K562 (cell line): ENCODE data around the gene GJA10. TPM values are rescaled to one million over a fixed set of nuclear protein-coding genes. Genes with fewer than 3 reads are reported as not detected.
"Not testable (repeated sequence)": the region's sequence is repeated elsewhere in the genome, so short reads cannot be mapped to it uniquely, and the experiment has no call there.

Experiments used
- ATAC-seq: fragments of 200-7000 bp; cut with Tn5 transposase; 3 replicates; pipeline ENCODE4 v1.9.1; 2020; ENCODE audit warnings: moderate library complexity
- BruUV-seq: library from RNA; stranded (reverse); fragments of 400-500 nt; replicated peaks from 2 replicates; lab custom pipeline; 2021; lab: Mats Ljungman, UMichigan
- CTCF ChIA-PET: fragments of 300-600 bp; formaldehyde crosslinking; extraction: SDS; loops from one replicate; lab custom pipeline; 2021; ENCODE audit warnings: low intra/inter-chr PET ratio; lab: Yijun Ruan, JAX
- POLR2A ChIA-PET: fragments of 300-600, 350-650 bp; sonication (Branson Sonifier 250); formaldehyde crosslinking; extraction: SDS; loops from one replicate; lab custom pipeline; 2021; ENCODE audit warnings: antibody characterized with exemption, inconsistent platforms; lab: Yijun Ruan, JAX
- DNase-seq, 4 experiments: peaks; one replicate each; pipeline versions ENCODE4 v3.0.0 to v3.0.0-alpha.2; 2011 to 2018; ENCODE audit warnings: low spot score in 3 of 4, mixed read lengths in 3 of 4; ENCODE audit errors: extremely low read depth in 1 of 4
- FAIRE-seq: peaks from 2 replicates; lab custom pipeline; 2011; peaks lifted over from hg19 to GRCh38; lab: Jason Lieb, UNC
- H2AFZ ChIP-seq: 2 replicates; pipeline ENCODE4 v1.6.0; 2011; ENCODE audit warnings: low read depth, low read length, control low read depth, inconsistent platforms
- H3K27ac ChIP-seq: fragments of 200-600 bp; 3 replicates; pipeline ENCODE4 v1.8.0; 2011; ENCODE audit warnings: low read depth, mild to moderate bottlenecking, control low read depth, inconsistent platforms, low read length, moderate library complexity, mixed read lengths; ENCODE audit errors: extremely low read depth
- H3K27me3 ChIP-seq, 2 experiments: fragments of 300-600 bp in 1 of 2; 2 replicates in 1 of 2; 3 replicates in 1 of 2; pipeline versions ENCODE4 v1.6.0 to v1.8.0; 2011; ENCODE audit warnings: inconsistent platforms in 2 of 2, low read length in 2 of 2, mild to moderate bottlenecking in 1 of 2, mixed read lengths in 1 of 2, moderate library complexity in 1 of 2; ENCODE audit not compliant: control insufficient read depth in 2 of 2, insufficient read depth in 2 of 2
- H3K36me3 ChIP-seq: fragments of 300-600 bp; 3 replicates; pipeline ENCODE4 v1.8.0; 2011; ENCODE audit warnings: mild to moderate bottlenecking, low read length, inconsistent platforms; ENCODE audit not compliant: control insufficient read depth, insufficient read depth
- H3K4me1 ChIP-seq, 2 experiments: fragments of 200-600 bp in 1 of 2; replicated peaks in 1 of 2; 2 replicates in 1 of 2; 3 replicates in 1 of 2; pipeline versions ENCODE4 v1.5.1 to v1.8.0; 2011; ENCODE audit warnings: inconsistent platforms in 2 of 2, low read length in 2 of 2, mild to moderate bottlenecking in 1 of 2, mixed read lengths in 1 of 2, moderate library complexity in 1 of 2; ENCODE audit not compliant: control insufficient read depth in 2 of 2, insufficient read depth in 2 of 2
- H3K4me2 ChIP-seq: 2 replicates; pipeline ENCODE4 v1.6.1; 2011; ENCODE audit warnings: low read length, control low read depth, inconsistent platforms, mixed read lengths; ENCODE audit not compliant: insufficient read depth
- H3K4me3 ChIP-seq: fragments of 200-600 bp; sonication (generic), shearing (Covaris generic); 2 replicates; pipeline ENCODE4 v1.5.1; 2016; ENCODE audit warnings: control low read depth, inconsistent platforms
- H3K79me2 ChIP-seq: fragments of 200-600 bp; 3 replicates; pipeline ENCODE4 v1.8.0; 2011; ENCODE audit warnings: low read length, inconsistent platforms; ENCODE audit not compliant: control insufficient read depth, insufficient read depth
- H3K9ac ChIP-seq, 2 experiments: 2 replicates each; pipeline versions ENCODE4 v1.6.0 to v1.6.1; 2011; ENCODE audit warnings: low read depth in 2 of 2, low read length in 2 of 2, control low read depth in 1 of 2, inconsistent platforms in 1 of 2, mild to moderate bottlenecking in 1 of 2, mixed read lengths in 1 of 2; ENCODE audit not compliant: insufficient read depth in 1 of 2
- H3K9me1 ChIP-seq: one replicate; pipeline ENCODE4 v1.6.0; 2011; ENCODE audit warnings: inconsistent platforms, mild to moderate bottlenecking, low read length, moderate library complexity; ENCODE audit not compliant: control insufficient read depth, insufficient read depth
- H3K9me3 ChIP-seq: replicated peaks from 2 replicates; pipeline ENCODE4 v1.5.1; 2011; ENCODE audit warnings: low read depth, low read length, inconsistent platforms; ENCODE audit not compliant: control insufficient read depth, insufficient read depth
- H4K20me1 ChIP-seq: replicated peaks from 2 replicates; pipeline ENCODE4 v1.6.1; 2011; ENCODE audit warnings: low read length, inconsistent platforms, mixed read lengths; ENCODE audit not compliant: control insufficient read depth, insufficient read depth
- CCAR2 ChIP-seq: fragments of 200-400 bp; formaldehyde crosslinking; IDR thresholded peaks from 2 replicates; pipeline ENCODE4 v1.6.1; 2017; ENCODE audit warnings: mild to moderate bottlenecking, low read depth, low read length
- CXXC5 ChIP-seq: fragments of 250-450 bp; sonication (Bioruptor Pico); IDR thresholded peaks from 2 replicates; pipeline ENCODE4 v1.8.0; 2022; ENCODE audit warnings: inconsistent platforms, mild to moderate bottlenecking, moderate library complexity
- DPF2 ChIP-seq: fragments of 450-650 bp; IDR thresholded peaks from 2 replicates; pipeline ENCODE4 v1.6.1; 2016
- SUPT5H ChIP-seq: fragments of 450-650 bp; IDR thresholded peaks from 2 replicates; pipeline ENCODE4 v1.6.1; 2016
- ZNF699 ChIP-seq: fragments of 250-450 bp; sonication (Bioruptor Pico); IDR thresholded peaks from 2 replicates; pipeline ENCODE4 v1.8.0; 2021; ENCODE audit warnings: mild to moderate bottlenecking, moderate library complexity; ENCODE audit not compliant: insufficient replicate concordance
- ZSCAN29 ChIP-seq: fragments of 450-650 bp; IDR thresholded peaks from 2 replicates; pipeline ENCODE4 v1.6.1; 2017
- WGBS: fragments of 100-300 bp; shearing (Covaris generic); methylation state at CpG from one replicate; pipeline ENCODE4 v1.1.6; 2016; ENCODE audit warnings: low coverage, mixed read lengths; ENCODE audit not compliant: insufficient coverage; ENCODE audit errors: missing lambda C conversion rate; 5-methylcytosine and 5-hydroxymethylcytosine counted together
- in situ Hi-C: fragments of 300-500 bp; cut with MboI; formaldehyde crosslinking; loops from 4 replicates; pipeline ENCODE4 v1.15.0; 2018; ENCODE audit warnings: inconsistent platforms, mixed read lengths
- intact Hi-C: fragments of 100-400 bp; cut with micrococcal nuclease; formaldehyde crosslinking; loops from 2 replicates; pipeline ENCODE4 v1.14.2; 2022
- polyA plus RNA-seq, 8 experiments: library from polyadenylated mRNA; depleted of rRNA in 4 of 8; stranded (reverse) in 5 of 8; unstranded in 3 of 8; fragments of >200 nt; fragmentation: Nextera tagmentation in 2 of 8; fragmentation: Illumina TruSeq in 1 of 8; extraction: Ambion mirVana in 2 of 8; extraction: Trizol in 1 of 8; gene quantifications; 2 replicates each; pipeline versions ENCODE4 v1.2.1 to v1.2.3, GENCODE V29; 2011 to 2014; ENCODE audit warnings: inconsistent platforms in 1 of 8, missing spikeins in 1 of 8
- total RNA-seq, 7 experiments: library from RNA; depleted of rRNA in 6 of 7; stranded (reverse); fragments of >200 nt in 6 of 7; fragmentation: Illumina TruSeq in 2 of 7; extraction: Trizol in 2 of 7; gene quantifications; 2 replicates each; pipeline versions ENCODE4 v1.2.1 to v1.2.3, GENCODE V29; 2011 to 2021; ENCODE audit warnings: low replicate concordance in 1 of 7
- TF ChIP-seq, protein P1 (sequence below): fragments of 450-650 bp; IDR thresholded peaks from 2 replicates; pipeline ENCODE4 v1.6.1; 2016; ENCODE audit warnings: low read depth, mild to moderate bottlenecking, moderate library complexity
- TF ChIP-seq, protein P2 (sequence below): fragments of 450-650 bp; formaldehyde crosslinking; IDR thresholded peaks from 2 replicates; pipeline ENCODE4 v1.4.0; 2020; ENCODE audit warnings: mild to moderate bottlenecking
- TF ChIP-seq, protein P3 (sequence below), 3 experiments: IDR thresholded peaks in 2 of 3; conservative IDR thresholded peaks in 1 of 3; 2 replicates each; pipeline ENCODE4 v1.5.1; 2011 to 2012; ENCODE audit warnings: low read length in 3 of 3, mild to moderate bottlenecking in 3 of 3, control low read depth in 2 of 3, improper control_type of control experiment in 1 of 3, inconsistent platforms in 1 of 3, low read depth in 1 of 3, mixed read lengths in 1 of 3, moderate library complexity in 1 of 3; ENCODE audit not compliant: insufficient read depth in 2 of 3
- TF ChIP-seq, protein P4 (sequence below): fragments of 250-450 bp; sonication (Bioruptor Pico); IDR thresholded peaks from 2 replicates; pipeline ENCODE4 v1.5.0; 2020; ENCODE audit warnings: mild to moderate bottlenecking

Gene GJA10
- total and polyA plus RNA-seq, 9 of the 15 experiments (the other 6 are each of a cell fraction or from before 2014, with no cell fraction given) = not detected

DNA sequence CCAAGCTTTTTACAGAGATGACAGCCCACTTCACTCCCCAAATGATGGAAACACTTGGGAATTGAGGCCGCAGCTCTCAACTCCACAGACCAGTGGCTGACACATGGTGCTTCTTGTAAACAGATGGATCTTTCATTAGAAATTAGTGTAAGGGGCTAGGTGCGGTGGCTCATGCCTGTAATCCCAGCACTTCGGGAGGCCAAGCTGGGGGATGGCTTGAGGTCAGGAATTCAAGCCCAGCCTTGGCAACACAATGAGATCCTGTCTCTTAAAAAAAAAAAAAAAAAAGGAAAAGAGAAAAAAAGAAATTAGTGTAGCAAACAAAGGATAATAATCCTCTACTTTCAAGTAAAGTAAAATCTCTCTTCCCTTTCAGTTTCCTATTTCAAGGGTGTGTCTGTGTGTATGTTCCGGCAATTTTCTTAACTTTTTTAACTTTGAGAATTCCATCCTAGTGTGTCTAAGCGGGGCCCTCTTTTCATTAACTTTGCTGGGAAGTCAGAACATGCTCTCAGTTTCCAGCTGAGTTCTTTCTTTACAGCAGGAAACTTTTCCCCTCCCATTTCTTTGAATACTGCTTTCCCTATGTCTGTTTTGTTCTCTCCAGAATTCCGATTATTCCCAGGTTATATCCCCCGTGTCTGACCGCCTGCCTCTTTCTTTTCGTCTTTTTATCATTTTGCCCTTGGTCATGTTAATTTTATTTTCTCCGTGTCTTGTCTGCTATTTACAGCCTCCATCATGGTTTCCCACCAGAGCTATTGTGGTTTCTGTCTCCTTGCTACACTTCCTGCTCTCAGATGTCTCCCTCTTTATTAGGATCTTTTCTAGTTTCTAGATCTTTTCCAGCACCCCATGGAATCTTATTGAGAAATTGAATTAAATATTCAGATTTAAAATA is 16.0 kb downstream of the GJA10 start:
- H3K9me1 ChIP-seq, H3K79me2 ChIP-seq, H3K4me3 ChIP-seq, H2AFZ ChIP-seq, H3K36me3 ChIP-seq, H4K20me1 ChIP-seq, intact Hi-C loops, H3K4me2 ChIP-seq, in situ Hi-C loops, H3K9me3 ChIP-seq, CTCF ChIA-PET, ATAC-seq, H3K27me3 ChIP-seq, POLR2A ChIA-PET, H3K4me1 ChIP-seq, H3K9ac ChIP-seq, DNase-seq, BruUV-seq, H3K27ac ChIP-seq: not testable (repeated sequence)
- WGBS = 8% methylated on average over 7 of the region's 10 CpGs
- peak; percentile 67 for FAIRE-seq

DNA sequence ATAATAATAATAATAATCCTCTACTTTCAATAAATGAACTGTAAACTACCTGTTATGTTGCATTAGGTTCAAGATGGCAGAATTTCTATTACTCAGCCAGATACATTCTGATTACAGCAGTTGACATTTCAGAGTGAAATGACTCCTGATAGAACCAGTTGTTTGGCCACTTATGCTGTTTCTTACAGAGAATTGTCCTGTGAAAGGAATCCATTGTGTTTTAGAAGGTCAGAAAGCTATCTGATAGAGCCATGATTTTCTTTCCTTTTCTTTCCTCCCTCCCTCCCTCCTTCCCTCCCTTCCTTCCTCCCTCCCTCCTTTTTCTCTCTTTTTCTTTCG is 16.6 kb downstream of the GJA10 start:
- in situ Hi-C loops (no loop called here), intact Hi-C loops (no loop called here)
- POLR2A ChIA-PET = no interaction called here
- no CpG with 5 or more reads among the region's 1 CpG for WGBS
- no peaks in the 10 kb centered on the region for H3K9me3 ChIP-seq
- FAIRE-seq (no peak), ATAC-seq (no peak), DNase-seq (no peak)
- no peaks in the 10 kb centered on the region for H3K9me1 ChIP-seq
- CTCF ChIA-PET = no interaction called here
- H4K20me1 ChIP-seq = no peaks in the 10 kb centered on the region
- H3K4me3 ChIP-seq = no peak overlapping the region
- H3K4me2 ChIP-seq = no peak overlapping the region
- H3K9ac ChIP-seq = no peak overlapping the region
- no peaks in the 10 kb centered on the region for H3K4me1 ChIP-seq
- no peaks in the 10 kb centered on the region for H3K79me2 ChIP-seq
- H3K27ac ChIP-seq = no peak overlapping the region
- H3K27me3 ChIP-seq = 0 out of 5 replicates have a peak, but pooled peaks cover 0 to 7% of the 10 kb centered on the region in 2 experiments
- no peak overlapping the region for H2AFZ ChIP-seq
- H3K36me3 ChIP-seq = no peaks in the 10 kb centered on the region
- no TSS peak for BruUV-seq
- TF ChIP-seq, protein P1, sequence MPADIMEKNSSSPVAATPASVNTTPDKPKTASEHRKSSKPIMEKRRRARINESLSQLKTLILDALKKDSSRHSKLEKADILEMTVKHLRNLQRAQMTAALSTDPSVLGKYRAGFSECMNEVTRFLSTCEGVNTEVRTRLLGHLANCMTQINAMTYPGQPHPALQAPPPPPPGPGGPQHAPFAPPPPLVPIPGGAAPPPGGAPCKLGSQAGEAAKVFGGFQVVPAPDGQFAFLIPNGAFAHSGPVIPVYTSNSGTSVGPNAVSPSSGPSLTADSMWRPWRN = no peak
- no peak for TF ChIP-seq CXXC5 (CRISPR knock-in tag)
- TF ChIP-seq DPF2 = no peak
- TF ChIP-seq SUPT5H = no peak
- TF ChIP-seq CCAR2 = no peak
- no peak for TF ChIP-seq ZNF699
- TF ChIP-seq, protein P2, sequence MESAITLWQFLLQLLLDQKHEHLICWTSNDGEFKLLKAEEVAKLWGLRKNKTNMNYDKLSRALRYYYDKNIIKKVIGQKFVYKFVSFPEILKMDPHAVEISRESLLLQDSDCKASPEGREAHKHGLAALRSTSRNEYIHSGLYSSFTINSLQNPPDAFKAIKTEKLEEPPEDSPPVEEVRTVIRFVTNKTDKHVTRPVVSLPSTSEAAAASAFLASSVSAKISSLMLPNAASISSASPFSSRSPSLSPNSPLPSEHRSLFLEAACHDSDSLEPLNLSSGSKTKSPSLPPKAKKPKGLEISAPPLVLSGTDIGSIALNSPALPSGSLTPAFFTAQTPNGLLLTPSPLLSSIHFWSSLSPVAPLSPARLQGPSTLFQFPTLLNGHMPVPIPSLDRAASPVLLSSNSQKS (CRISPR knock-in tag) = no peak
- TF ChIP-seq, protein P3, sequence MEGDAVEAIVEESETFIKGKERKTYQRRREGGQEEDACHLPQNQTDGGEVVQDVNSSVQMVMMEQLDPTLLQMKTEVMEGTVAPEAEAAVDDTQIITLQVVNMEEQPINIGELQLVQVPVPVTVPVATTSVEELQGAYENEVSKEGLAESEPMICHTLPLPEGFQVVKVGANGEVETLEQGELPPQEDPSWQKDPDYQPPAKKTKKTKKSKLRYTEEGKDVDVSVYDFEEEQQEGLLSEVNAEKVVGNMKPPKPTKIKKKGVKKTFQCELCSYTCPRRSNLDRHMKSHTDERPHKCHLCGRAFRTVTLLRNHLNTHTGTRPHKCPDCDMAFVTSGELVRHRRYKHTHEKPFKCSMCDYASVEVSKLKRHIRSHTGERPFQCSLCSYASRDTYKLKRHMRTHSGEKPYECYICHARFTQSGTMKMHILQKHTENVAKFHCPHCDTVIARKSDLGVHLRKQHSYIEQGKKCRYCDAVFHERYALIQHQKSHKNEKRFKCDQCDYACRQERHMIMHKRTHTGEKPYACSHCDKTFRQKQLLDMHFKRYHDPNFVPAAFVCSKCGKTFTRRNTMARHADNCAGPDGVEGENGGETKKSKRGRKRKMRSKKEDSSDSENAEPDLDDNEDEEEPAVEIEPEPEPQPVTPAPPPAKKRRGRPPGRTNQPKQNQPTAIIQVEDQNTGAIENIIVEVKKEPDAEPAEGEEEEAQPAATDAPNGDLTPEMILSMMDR (IDR thresholded peaks at IDR 0.05 in 2 of 3, conservative IDR thresholded peaks at IDR 0.05 in 1 of 3; ENCODE audit: insufficient read depth in 2 of 3, low read depth in 1 of 3, low read length in 3 of 3) = no peak
- no peak for TF ChIP-seq ZSCAN29
- TF ChIP-seq, protein P4, sequence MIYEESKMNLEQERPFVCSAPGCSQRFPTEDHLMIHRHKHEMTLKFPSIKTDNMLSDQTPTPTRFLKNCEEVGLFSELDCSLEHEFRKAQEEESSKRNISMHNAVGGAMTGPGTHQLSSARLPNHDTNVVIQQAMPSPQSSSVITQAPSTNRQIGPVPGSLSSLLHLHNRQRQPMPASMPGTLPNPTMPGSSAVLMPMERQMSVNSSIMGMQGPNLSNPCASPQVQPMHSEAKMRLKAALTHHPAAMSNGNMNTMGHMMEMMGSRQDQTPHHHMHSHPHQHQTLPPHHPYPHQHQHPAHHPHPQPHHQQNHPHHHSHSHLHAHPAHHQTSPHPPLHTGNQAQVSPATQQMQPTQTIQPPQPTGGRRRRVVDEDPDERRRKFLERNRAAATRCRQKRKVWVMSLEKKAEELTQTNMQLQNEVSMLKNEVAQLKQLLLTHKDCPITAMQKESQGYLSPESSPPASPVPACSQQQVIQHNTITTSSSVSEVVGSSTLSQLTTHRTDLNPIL (CRISPR knock-in tag) = no peak
